ES-I3 (cell line): Measurements from ENCODE around the gene NALCN.
"Not testable (repeated sequence)": the region's sequence is repeated elsewhere in the genome, so short reads cannot be mapped to it uniquely, and the experiment has no call there.

ENCODE experiments used
- H3K36me3 ChIP-seq: 2 replicates; pipeline ENCODE4 v1.6.1; 2013; ENCODE audit warnings: mild to moderate bottlenecking, low read length, control low read depth, moderate library complexity; ENCODE audit not compliant: insufficient read depth
- H3K4me1 ChIP-seq: 2 replicates; pipeline ENCODE4 v1.6.1; 2013; ENCODE audit warnings: mild to moderate bottlenecking, control low read depth, low read length; ENCODE audit not compliant: insufficient read depth
- H3K9ac ChIP-seq: 2 replicates; pipeline ENCODE4 v1.6.1; 2013; ENCODE audit warnings: low read depth, mild to moderate bottlenecking, low read length, moderate library complexity
- H3K9me3 ChIP-seq: 2 replicates; pipeline ENCODE4 v1.6.1; 2013; ENCODE audit warnings: mild to moderate bottlenecking, low read length, moderate library complexity; ENCODE audit not compliant: control insufficient read depth, insufficient read depth

The NALCN gene

DNA sequence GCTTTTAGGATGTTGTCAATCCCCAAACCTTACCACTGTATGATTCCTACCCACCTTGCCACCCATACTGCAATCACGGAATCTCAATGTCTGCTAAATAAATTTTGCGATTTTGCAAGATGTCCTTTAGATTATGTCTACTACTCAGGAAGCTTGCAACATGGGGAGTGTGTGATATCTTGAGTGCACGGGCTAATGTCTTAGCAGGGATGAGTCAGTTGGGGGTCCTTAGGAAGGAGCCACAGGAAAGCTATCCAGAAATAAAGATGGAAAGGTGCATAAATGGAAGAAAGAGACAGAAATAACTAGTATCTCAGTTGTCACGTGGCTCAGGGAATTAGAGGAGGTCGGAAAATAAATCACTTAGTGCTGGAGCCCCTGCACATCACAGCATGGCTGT lies 77.1 kb downstream of the NALCN start:
- peaks cover 2% of the 10 kb centered on the region; the same call in 1 of the 2 replicates for H3K9me3 ChIP-seq
- no peaks in the 10 kb centered on the region for H3K4me1 ChIP-seq
- no peaks in the 10 kb centered on the region for H3K36me3 ChIP-seq
- no peak overlapping the region for H3K9ac ChIP-seq

DNA sequence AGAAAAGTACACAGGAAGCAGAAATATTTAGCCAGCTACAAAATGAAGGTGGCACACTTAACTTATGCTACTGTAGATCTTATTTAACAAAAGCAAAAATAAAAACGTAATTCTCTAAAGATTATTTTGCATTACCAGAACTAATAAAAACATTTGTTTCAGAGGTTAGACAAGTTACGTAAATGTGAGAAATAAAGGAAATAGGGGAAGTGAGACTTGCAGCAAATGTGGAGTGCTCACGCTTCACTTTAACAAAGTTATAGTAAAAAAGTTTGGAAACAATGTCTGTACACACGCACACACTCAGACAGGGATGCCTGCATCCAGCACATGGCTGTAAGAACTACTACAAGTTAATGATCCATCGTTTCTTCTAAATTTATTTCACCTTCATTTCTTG lies 83.7 kb downstream of the NALCN start:
- H3K9ac ChIP-seq = no peak overlapping the region
- H3K4me1 ChIP-seq = no peaks in the 10 kb centered on the region
- no peaks in the 10 kb centered on the region for H3K9me3 ChIP-seq
- H3K36me3 ChIP-seq = no peaks in the 10 kb centered on the region

DNA sequence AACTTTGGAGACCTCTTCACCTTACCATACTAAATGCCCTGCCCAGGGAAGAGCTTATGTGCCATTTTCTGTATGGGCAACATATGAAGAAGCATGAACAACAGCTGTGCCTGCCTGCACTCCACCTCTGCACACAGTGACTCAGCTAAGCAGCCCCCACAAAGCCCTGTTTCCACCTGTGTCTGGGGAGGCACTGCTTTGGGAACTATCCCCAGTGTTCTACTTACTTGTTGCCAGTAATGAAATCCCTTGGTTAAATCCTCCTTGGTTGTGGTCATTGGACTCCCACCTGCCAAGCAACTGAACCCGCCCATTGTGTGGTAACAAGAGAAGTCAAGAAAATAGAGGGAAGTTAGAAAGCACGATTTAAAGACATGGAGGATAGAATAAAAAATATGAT lies 84.6 kb downstream of the NALCN start:
- no peaks in the 10 kb centered on the region for H3K36me3 ChIP-seq
- H3K9ac ChIP-seq = no peak overlapping the region
- no peaks in the 10 kb centered on the region for H3K4me1 ChIP-seq
- no peaks in the 10 kb centered on the region for H3K9me3 ChIP-seq

DNA sequence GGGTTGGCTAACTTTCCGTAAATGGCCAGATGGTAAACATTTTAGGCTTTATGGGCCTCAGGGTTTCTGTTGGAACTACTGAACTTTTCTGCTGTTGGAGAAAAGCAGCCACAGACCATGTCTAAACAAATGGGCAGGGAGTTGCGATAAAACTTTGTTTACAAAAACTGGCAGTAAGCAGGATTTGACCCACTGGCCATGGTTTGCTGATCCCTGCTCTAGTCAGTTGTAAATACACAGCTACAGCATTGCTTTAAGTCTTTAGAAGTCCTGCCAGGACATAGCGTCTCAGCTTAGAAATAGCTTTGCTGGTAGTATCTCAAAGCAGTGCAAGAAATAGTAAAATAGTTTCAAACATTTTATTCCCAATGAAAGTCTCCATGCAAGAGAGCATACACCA lies 88.4 kb downstream of the NALCN start:
- Histone ChIP-seq H3K9ac (no peak overlapping the region), H3K4me1 (no peaks in the 10 kb centered on the region), H3K9me3 (no peaks in the 10 kb centered on the region), H3K36me3 (no peaks in the 10 kb centered on the region)

DNA sequence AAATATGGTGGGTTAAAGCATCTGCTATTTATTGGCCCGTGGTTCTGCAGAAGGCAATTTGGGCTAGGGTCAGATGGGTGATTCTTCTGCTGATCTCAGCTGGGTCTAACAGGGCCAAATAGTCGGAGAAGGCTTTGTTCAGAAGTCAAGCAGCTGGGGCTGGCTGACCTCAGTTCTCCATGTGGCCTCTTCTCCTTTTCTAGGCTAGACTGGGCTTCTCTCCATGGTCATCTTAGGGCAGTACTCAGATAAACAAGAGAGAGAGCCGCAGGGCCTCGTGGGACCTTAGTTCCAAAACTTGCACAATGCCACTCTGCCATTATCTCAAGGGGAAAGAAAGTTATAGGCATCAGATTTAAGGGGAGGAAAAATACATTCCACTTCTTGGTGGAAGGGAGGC lies 89.6 kb downstream of the NALCN start:
- Histone ChIP-seq H3K9me3 (no peaks in the 10 kb centered on the region), H3K9ac (no peak overlapping the region), H3K4me1 (no peaks in the 10 kb centered on the region), H3K36me3 (no peaks in the 10 kb centered on the region)

DNA sequence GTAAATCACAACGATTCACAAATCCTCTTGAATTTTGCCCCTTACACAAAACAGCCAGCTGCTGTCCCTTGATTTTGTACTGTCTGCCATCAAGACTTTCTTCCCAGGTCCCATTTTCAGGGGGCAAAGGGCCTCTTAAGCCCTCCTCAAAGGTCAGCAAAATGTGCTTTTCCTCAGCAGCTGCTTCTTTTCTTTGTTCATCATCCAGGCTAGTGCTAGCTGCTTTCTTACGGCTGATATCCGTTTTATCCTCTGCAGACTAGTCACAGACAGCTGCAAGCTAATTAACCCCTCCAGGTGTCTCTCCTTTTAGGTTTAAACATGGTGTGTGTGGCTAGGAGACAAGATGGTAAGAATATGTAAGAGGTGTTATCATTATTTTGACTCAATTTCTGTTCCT lies 90.9 kb downstream of the NALCN start:
- Histone ChIP-seq H3K36me3 (no peaks in the 10 kb centered on the region), H3K9ac (no peak overlapping the region), H3K4me1 (no peaks in the 10 kb centered on the region), H3K9me3 (no peaks in the 10 kb centered on the region)

DNA sequence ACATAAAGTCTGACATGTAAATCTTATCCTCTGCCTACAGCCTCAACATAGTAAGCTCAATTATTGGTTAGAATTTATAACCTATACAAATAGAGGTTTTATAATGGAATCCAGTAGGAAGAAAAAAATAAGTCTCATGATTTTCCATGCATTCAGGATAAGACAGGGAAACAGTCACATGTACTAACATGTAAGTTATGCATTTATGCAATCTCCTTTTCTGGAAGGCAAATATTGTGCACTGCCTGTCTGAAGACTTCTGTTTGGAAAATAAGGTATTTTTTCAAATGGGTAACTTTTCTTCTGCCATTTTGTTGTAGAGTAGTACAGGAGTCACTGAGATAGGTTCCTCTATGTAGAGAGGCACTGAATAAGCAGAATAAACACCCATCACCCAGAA lies 92.7 kb downstream of the NALCN start:
- H3K9ac ChIP-seq = no peak overlapping the region
- no peaks in the 10 kb centered on the region for H3K36me3 ChIP-seq
- H3K9me3 ChIP-seq = no peaks in the 10 kb centered on the region
- H3K4me1 ChIP-seq = no peaks in the 10 kb centered on the region

GRCh38 chr13:101317986-101318523 lies 98.3 kb downstream of the NALCN start:
- Histone ChIP-seq H3K9ac (no peak overlapping the region), H3K9me3 (no peaks in the 10 kb centered on the region), H3K4me1 (no peaks in the 10 kb centered on the region), H3K36me3 (no peaks in the 10 kb centered on the region)

DNA sequence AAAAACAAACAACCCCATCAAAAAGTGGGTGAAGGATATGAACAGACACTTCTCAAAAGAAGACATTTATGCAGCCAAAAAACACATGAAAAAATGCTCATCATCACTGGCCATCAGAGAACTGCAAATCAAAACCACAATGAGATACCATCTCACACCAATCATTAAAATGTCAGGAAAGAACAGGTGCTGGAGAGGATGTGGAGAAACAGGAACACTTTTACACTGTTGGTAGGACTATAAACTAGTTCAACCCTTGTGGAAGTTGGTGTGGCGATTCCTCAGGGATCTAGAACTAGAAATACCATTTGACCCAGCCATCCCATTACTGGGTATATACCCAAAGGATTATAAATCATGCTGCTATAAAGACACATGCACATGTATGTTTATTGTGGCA lies 102.8 kb downstream of the NALCN start:
- not testable (repeated sequence) for H3K9me3 ChIP-seq, H3K9ac ChIP-seq, H3K36me3 ChIP-seq, H3K4me1 ChIP-seq

DNA sequence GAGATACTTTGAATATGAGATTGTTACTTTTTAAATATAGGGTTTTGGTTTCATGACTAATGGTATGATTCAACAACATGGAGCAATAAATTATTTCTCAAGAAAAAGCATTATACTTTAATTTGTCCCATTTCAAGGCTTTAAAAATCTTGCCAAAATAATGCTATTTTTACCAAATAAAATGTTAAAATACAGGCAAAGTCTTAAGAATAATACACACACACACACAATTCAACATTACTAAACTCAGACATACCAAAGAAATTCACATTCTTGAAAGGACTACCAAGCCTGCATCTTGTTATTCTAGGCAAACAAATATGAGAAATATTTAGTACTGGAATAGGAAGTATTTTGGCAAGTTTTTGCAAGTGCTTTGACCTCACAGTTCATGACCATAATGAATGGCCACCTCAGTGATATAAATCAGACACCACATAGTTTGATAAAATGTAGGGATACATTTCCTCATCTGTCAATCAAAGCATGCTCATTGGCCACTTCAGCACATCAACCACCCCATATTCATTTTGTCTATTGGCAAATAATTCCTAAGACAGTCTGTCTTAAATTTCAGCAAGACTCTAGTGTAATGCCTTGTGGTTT lies 107.2 kb downstream of the NALCN start:
- Histone ChIP-seq H3K4me1 (no peaks in the 10 kb centered on the region), H3K36me3 (no peaks in the 10 kb centered on the region), H3K9ac (no peak overlapping the region), H3K9me3 (no peaks in the 10 kb centered on the region; the same call in 1 of the 2 replicates)

GRCh38 chr13:101308247-101309013 lies 107.9 kb downstream of the NALCN start:
- Histone ChIP-seq H3K36me3 (no peaks in the 10 kb centered on the region), H3K4me1 (no peaks in the 10 kb centered on the region), H3K9ac (no peak overlapping the region), H3K9me3 (no peaks in the 10 kb centered on the region; the same call in 1 of the 2 replicates)

- H3K4me1 ChIP-seq = no peaks in the 10 kb centered on the region
- no peaks in the 10 kb centered on the region for H3K36me3 ChIP-seq
- no peaks in the 10 kb centered on the region; the same call in 1 of the 2 replicates for H3K9me3 ChIP-seq
- no peak overlapping the region for H3K9ac ChIP-seq
These were observed 109.1 kb downstream of the NALCN start for GRCh38 chr13:101307181-101307701.

DNA sequence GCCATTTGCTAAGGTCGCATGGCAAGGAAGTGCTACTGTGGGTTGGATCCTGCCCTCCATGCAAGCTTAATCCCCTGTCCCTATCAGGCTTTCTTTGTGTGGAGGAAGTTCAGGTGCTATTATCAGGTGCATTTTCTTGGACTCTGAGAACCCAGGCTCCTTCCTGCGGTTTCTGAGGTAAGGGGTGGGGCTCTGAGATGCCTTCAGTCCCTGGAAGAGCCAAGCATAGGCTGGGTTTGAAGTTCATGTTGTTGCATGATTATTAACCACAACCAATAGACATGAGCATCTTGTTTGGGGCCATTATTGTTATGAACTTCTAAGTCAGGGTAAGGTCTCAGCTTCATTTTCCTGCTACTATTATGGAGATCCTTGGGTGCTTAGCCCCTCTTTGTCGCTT lies 109.5 kb downstream of the NALCN start:
- Histone ChIP-seq H3K4me1 (no peaks in the 10 kb centered on the region), H3K36me3 (no peaks in the 10 kb centered on the region), H3K9ac (no peak overlapping the region), H3K9me3 (no peaks in the 10 kb centered on the region; the same call in 1 of the 2 replicates)

GRCh38 chr13:101305981-101306411 lies 110.3 kb downstream of the NALCN start:
- Histone ChIP-seq H3K9ac (no peak overlapping the region), H3K36me3 (no peaks in the 10 kb centered on the region), H3K4me1 (no peaks in the 10 kb centered on the region), H3K9me3 (no peaks in the 10 kb centered on the region; the same call in 1 of the 2 replicates)

GRCh38 chr13:101303521-101303920 lies 112.8 kb downstream of the NALCN start:
- no peaks in the 10 kb centered on the region for H3K4me1 ChIP-seq
- no peaks in the 10 kb centered on the region for H3K9me3 ChIP-seq
- no peaks in the 10 kb centered on the region for H3K36me3 ChIP-seq
- H3K9ac ChIP-seq = no peak overlapping the region
